NT2/D1 (cell line): Measurements from ENCODE around the gene PRKAG3.
"Not testable (repeated sequence)": the region's sequence is repeated elsewhere in the genome, so short reads cannot be mapped to it uniquely, and the experiment has no call there.

Experiments used
- DNase-seq: peaks from one replicate; pipeline ENCODE4 v3.0.0-alpha.2; 2011; ENCODE audit warnings: low read depth, low spot score
- H3K27me3 ChIP-seq: 2 replicates; pipeline ENCODE4 v1.6.0; 2011; ENCODE audit warnings: mild to moderate bottlenecking; ENCODE audit not compliant: insufficient read length, insufficient read depth
- H3K36me3 ChIP-seq: 2 replicates; pipeline ENCODE4 v1.6.1; 2011; ENCODE audit warnings: mild to moderate bottlenecking, low read length, mixed read lengths; ENCODE audit not compliant: insufficient read depth, insufficient read length
- H3K4me1 ChIP-seq: 2 replicates; pipeline ENCODE4 v1.5.1; 2011; ENCODE audit not compliant: insufficient read depth, insufficient read length
- H3K4me3 ChIP-seq: 2 replicates; pipeline ENCODE4 v1.5.1; 2011; ENCODE audit warnings: low read depth; ENCODE audit not compliant: insufficient read length
- H3K9ac ChIP-seq: 2 replicates; pipeline ENCODE4 v1.6.0; 2011; ENCODE audit warnings: low read depth; ENCODE audit not compliant: insufficient read length
- H3K9me3 ChIP-seq: 2 replicates; pipeline ENCODE4 v1.5.1; 2011; ENCODE audit warnings: mild to moderate bottlenecking, low read length; ENCODE audit not compliant: insufficient read depth
- SUZ12 ChIP-seq: IDR thresholded peaks from 2 replicates; pipeline ENCODE4 v1.6.1; 2011; ENCODE audit not compliant: insufficient read length, insufficient read depth; ENCODE audit errors: extremely low read depth
- YY1 ChIP-seq: IDR thresholded peaks from 2 replicates; pipeline ENCODE4 v1.6.1; 2011; ENCODE audit not compliant: insufficient read length, insufficient read depth
- ZNF274 ChIP-seq: IDR thresholded peaks from 2 replicates; pipeline ENCODE4 v1.6.1; 2011; ENCODE audit warnings: mild to moderate bottlenecking, low read depth, low read length

The PRKAG3 gene

DNA sequence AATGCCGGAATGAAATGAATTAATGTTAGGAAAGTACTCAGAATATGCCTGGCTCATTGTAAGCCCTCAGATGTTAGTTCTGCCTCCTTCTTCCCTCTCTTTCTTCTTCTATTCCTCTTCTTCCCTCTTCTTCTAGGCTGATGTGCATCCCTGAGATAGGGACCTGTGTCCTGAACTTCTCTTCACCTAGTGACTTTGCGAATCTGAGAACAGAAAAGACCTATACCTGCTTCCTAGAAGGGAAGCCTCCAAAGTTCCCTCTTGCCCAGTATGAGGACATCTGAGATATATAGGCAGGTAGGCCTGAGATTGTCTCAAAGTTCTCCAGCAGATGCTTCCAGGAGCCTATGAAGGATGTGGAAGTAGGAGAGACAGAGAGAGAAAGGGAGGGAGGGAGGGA, 57.7 kb downstream of the PRKAG3 start:
- Histone ChIP-seq H3K36me3 (peaks cover 4% of the 10 kb centered on the region), H3K9me3 (peaks cover 30% of the 10 kb centered on the region), H3K27me3 (no peaks in the 10 kb centered on the region), H3K9ac (no peak overlapping the region), H3K4me3 (no peak overlapping the region), H3K4me1 (no peaks in the 10 kb centered on the region)
- TF ChIP-seq YY1 (no peak), ZNF274 (no peak), SUZ12 (no peak)
- DNase-seq: no peak

DNA sequence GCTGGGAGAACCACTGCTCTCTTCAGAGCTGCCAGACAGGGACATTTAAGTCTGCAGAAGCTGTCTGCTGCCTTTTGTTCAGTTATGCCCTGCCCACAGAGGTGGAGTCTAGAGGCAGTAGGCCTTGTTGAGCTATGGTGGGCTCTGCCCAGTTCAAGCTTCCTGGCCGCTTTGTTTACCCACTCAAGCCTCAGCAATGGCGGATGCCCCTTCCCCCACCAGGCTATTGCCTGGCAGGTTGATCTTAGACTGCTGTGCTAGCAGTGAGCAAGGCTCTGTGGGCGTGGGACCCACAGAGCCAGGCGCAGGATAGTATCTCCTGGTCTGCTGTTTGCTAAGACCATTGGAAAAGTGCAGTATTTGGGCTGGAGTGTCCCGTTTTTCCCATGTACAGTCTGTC, 58.8 kb downstream of the PRKAG3 start:
- H3K27me3 ChIP-seq, DNase-seq, H3K4me3 ChIP-seq, H3K36me3 ChIP-seq, H3K4me1 ChIP-seq, H3K9ac ChIP-seq: not testable (repeated sequence)
- H3K9me3 ChIP-seq: peaks cover 27% of the 10 kb centered on the region
